Left ventricle myocardium superior (tissue), 1 donor: ENCODE measurements around the gene SBK2. TPM values are rescaled to one million over a fixed set of nuclear protein-coding genes. Genes with fewer than 3 reads are reported as not detected.
A peak's percentile ranks its signal among the peaks of the same experiment; 100 is the strongest.
"Not testable (repeated sequence)": the region's sequence is repeated elsewhere in the genome, so short reads cannot be mapped to it uniquely, and the experiment has no call there.

Source experiments
- ATAC-seq: fragments of 200-7000 bp; cut with Tn5 transposase; one replicate; pipeline ENCODE4 v1.9.1; 2020; ENCODE audit warnings: mild to moderate bottlenecking, moderate library complexity
- DNase-seq: peaks from one replicate; pipeline ENCODE4 v3.0.0-alpha.2; 2020
- intact Hi-C: fragments of 100-400 bp; cut with micrococcal nuclease; formaldehyde crosslinking; loops from one replicate; pipeline ENCODE4 v1.11.0; 2022
- total RNA-seq: library from RNA; stranded (reverse); fragmentation: NEBNext Ultra II Directional; extraction: Animal tissue kit (Norgen Biotek cat#: 25700); gene quantifications from one replicate; pipeline ENCODE4 v1.2.1, GENCODE V29; 2021
- donor health status: DM: no; HTN: yes; CAD: no; lungs with severe emphysema.

SBK2 gene
- total RNA-seq, 1 donor from 2014 or later: 15.2 TPM

DNA sequence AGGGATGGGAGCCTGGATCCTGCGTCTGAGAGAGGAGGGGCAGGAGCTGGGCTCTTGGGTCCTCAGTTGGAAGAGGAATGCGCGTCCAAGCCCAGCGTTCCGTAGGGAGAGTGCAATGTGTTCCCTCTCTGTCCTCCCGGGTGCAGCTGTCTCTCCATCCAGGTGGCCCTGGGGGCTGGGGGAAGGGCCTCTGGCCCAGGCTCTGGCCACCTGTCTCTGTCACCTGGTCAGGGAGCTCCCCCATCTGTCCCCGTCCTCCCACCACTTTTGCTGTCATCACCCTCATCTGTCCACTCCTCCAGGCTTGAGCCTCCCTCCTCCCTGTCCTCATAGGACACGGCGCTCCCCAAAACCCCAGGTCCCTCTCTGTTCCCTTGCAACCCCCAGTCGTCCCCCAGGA lies 3.7 kb upstream of the SBK2 start:
- ATAC-seq: no peak
- intact Hi-C loops: no loop called here
- no peak for DNase-seq

DNA sequence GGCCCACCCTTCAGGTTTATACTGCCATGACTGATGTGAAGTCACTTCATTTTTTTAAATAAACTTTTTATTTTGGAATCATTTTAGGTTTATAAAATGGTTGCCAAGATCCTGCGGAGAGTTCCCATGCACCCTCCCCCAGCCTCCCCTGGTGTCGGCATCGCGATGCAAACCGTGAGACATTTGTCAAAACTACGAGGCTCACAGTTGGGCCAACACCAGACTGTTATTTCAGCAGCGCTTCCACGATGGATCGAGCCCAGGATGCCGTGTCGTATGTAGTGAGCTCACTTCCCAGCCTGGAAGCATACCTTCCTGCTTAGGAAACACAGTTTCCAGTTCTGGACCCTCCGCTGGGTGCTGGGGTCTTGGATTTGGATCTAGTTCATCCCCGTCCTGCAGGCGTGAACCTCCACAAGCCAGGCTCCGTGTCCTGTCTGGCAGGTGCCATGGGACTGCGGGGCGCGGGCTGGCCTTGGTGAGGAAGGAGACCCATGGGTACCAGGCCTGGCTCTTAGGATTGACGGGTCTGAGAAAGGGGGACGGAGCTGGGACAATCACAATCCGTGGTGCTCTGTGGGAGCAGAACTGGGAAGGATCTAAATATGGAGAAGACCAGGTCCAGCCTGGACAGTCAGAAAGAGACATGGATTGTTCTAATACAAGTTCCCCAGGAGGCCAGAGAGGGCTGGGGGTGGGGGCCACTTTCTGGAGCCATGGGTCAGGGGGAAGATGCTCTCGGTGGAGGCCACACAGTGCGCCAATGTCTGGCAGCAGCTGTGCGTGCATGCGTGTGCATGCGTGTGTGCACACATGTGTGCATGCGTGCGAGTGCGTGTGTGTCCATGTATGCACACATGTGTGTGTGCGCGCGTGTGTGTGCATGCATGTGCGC lies 2.4 kb upstream of the SBK2 start:
- intact Hi-C loops: no loop called here
- no peak for DNase-seq
- no peak for ATAC-seq

DNA sequence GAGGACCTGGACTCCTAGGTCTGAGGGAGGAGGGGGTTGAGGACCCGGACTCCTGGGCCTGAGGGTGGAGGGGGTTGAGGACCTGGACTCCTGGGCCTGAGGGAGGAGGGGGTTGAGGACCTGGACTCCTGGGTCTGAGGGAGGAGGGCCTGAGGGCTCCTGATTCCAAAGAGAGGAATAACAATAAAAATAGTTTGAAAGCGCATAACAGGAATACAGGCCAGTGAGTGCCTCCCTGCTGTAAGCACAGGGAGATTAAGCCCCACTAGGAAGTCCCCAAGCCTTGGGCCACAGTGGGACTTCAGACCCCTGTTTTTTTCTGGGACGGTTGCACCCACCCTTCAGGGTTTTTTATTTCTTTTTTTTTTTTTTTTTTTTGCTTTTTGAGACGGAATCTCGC lies 1.2 kb upstream of the SBK2 start:
- DNase-seq: no peak
- intact Hi-C loops: no loop called here
- ATAC-seq: no peak

DNA sequence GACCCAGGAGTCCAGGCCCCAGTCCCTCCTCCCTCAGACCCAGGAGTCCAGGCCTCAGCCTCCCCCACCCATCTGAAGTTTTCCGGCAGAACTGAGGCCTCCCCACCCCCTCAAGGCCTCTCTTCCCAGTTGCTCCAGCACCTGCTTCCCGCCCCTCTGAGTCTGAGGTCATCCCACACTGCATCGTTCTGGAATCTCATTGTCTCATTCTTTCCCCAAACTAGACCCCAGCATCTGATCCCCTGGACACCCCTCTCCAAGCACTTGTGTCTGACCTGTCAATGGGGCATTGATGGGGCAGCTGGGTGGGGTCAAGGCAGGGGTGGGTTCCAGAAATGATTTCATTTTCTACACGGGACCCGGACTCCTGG lies 793 bp upstream of the SBK2 start:
- intact Hi-C loops: no loop called here
- no peak for DNase-seq

DNA sequence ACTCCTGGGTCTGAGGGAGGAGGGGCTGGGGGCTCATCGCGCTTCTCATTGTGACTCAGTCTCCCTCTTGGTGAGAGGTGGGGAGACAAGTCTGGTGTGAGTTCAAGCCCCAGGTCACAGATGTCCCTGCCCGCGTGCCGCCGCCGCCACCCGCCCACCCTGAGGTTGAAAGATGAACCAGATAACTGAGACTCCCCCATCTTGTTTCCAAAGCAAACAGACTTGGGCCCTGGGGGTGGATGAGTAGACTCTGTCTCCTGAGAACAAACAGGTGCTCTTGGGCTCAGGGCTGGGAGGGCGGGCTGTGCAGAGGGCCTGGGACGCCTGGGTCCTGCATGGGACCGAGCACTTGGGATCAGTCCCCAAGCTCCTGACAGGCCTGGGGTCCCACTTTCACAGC lies 567 bp downstream of the SBK2 start:
- ATAC-seq (no peak), DNase-seq (no peak)
- intact Hi-C loops: no loop called here

More for the DNA sequence above, 793 bp upstream of the SBK2 start:
- no peak for ATAC-seq

DNA sequence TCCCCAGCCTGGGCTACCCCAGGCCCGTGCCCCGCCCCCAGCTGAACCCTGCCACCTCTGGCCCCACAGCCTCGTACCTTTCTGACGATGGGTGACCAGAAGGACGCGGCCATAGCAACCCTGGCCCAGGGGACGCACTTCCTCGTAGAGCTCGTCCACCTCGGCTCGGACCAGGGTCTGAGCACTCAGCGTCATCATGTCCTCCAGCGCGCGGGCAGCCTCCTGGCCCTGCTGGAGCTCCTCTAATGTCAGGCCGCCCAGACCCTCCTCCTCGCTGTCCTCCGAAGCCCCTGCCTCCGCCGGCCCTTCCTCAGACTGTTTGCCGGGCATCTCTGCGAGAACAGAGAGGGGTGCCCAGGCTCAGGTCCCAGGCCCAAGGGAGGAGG lies 975 bp downstream of the SBK2 start:
- DNase-seq: no peak
- intact Hi-C loops: no loop called here
- ATAC-seq: no peak

DNA sequence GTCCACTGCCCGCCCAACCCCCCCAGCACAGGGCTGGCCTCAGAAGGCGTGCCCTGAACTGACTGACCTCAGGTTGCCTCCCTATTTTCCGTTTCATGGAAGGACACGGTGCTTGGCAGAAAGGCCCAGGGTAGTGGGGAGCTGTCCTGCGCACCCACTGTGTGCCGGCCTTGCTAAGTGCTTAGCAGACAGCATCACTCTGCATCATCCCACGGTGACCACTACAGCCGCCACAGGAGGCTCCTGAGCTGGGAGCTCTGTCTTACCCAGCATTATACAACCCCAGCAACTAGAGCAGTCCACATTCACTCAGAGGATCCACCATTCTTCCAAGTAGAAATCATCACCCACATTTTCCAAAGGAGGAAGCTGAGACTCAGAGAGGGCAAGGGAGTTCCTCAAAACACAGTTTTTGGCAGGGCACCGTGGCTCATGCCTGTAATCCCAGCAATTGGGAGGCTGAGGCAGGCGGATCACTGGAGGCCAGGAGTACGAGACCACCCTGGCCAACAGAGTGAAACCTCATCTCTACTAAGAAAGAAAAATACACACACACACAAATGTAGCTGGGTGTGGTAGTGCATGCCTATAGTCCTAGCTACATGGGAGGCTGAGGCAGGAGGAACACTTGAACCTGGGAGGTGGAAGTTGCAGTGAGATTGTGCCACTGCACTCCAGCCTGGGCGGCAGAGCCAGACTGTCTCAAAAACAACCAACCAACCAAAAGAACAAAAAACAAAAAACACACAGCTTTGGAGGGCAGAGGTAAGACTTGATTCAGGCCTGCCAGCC lies 1.6 kb downstream of the SBK2 start:
- DNase-seq (no peak), ATAC-seq (no peak)
- intact Hi-C loops: no loop called here

DNA sequence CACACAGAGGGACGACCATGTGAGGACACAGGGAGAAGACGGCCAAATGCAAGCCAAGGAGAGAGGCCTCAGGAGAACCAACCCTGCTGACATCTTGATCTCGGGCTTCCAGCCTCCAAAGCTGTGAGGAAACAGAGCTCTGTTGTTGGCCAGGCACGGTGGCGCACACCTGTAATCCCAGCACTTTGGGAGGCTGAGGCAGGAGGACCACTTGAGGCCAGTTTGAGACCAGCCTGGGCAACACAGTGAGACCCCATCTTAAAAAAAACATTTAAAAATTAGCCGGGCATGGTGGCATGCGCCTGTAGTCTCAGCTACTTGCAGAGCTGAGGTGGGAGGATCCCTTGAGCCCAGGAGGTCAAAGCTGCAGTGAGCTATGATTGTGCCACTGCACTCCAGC lies 2.7 kb downstream of the SBK2 start:
- intact Hi-C loops, ATAC-seq: not testable (repeated sequence)

DNA sequence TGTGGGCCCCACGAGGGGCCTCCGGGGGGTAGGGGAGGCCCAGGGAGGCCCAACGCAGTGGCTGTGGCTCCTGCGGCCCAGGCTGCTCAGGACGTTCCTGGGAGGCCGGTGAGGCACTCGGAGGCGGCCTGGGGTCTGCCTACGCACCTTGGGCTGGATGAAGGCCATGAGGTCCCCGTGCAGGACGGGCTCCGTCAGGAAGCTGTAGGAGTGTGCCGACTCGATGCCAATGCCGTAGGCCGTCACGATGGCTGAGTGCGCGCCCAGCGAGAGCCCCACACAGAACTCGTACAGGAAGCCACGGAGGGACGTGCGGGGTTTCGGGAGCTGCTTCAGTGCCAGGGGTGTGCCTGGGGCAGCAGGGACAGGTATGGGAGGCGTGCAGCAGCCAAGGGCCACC lies 5.9 kb downstream of the SBK2 start:
- ATAC-seq (no peak), DNase-seq (no peak)
- intact Hi-C loops: no loop called here

More for the DNA sequence above, 2.7 kb downstream of the SBK2 start:
- not testable (repeated sequence) for DNase-seq

DNA sequence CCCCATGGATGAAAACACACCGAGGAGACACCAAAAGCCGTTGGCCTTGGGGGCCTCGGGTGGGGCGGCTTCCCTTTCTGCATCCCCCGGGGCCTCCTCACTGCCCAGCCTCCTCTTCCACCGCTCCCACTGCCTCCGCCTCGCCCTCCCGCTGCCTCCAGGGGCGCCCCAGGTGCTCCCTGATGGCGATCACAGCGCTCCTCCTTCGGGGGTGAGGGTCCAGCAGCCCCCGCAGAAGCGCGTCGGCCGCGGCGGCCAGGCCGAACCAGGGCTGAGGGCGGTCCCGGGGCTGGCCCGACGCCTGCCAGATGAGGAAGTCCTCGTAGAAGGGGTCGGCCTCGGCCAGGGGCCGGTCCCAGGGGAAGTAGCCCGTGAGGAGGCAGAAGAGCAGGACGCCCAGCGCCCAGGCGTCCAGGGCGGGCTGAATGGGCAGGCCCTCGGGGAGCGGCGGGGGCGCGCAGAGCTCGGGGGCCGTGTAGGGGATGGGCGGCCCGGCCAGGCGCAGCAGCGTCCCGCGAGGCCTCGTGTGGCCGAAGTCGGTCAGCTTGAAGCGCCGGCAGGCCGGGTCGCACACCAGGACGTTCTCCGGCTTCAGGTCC lies 7.2 kb downstream of the SBK2 start:
- DNase-seq (no peak), ATAC-seq (no peak)
- intact Hi-C loops: no loop called here

DNA sequence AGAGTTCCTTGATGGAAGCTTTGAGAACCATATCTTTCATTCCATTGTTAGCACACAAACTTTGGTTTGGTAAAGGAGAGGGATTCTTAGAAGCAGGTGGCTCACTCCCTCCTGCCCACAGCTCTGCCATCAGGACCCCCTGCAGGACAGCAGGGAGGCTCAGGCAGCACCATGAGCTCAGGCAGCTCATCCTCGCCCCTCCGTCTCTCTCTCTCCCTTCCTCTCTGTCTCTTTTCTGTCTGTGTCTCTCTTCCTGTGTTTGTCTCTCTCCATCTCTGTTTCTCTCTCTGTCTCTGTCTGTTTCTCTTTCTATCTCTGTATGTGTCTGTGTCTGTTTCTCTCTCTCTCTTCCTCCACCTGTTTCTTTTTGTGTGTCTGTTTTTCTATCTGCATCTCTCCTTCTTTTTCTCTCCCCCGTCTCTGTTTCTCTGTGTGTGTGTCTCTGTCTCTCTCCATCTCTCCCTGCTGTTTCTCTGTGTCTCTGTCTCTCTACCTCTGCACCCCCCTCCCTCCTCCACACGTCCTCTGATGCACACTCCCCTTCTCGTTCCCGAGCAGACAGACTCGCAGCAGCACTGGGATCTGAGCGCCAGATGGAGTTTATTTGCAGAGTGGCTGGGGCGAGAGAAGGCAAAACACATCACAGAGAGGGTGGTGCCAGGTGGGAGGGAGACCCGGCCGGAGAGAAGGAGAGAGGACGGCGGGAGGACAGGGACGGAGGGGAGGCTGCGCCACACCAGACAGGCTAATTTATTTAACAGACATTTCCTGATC lies 8.7 kb downstream of the SBK2 start:
- ATAC-seq: no peak
- DNase-seq: no peak
- intact Hi-C loops: no loop called here

DNA sequence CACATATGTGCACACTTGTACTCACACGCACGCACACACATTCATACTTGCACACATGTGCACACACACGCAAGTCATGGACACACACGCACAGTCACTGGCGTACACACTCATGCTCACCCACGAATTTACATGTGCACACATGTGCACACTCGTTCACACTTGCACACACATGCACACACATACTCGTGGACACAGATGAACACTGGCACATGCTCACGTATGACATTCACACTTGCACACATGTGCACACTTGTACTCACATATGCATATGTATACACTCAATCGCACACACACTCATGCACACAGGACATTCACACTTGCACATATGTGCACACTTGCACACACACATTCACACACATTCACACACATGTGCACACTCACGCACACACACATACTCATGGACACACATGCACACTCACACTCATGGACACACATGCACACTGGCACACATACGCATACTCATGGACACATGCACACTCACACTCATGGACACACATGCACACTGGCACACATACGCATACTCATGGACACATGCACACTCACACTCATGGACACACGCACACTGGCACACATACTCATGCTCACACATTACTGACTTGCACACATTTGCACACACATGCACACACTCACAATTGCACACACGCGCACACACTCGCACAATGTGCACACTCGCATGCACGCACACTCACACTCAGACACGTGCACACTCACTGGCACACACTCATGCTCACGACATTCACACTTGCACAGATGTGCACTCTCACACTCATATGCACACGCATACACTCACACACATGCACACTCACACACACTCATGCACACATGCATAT lies 9.5 kb downstream of the SBK2 start:
- intact Hi-C loops: no loop called here
- no peak for DNase-seq
- no peak for ATAC-seq

DNA sequence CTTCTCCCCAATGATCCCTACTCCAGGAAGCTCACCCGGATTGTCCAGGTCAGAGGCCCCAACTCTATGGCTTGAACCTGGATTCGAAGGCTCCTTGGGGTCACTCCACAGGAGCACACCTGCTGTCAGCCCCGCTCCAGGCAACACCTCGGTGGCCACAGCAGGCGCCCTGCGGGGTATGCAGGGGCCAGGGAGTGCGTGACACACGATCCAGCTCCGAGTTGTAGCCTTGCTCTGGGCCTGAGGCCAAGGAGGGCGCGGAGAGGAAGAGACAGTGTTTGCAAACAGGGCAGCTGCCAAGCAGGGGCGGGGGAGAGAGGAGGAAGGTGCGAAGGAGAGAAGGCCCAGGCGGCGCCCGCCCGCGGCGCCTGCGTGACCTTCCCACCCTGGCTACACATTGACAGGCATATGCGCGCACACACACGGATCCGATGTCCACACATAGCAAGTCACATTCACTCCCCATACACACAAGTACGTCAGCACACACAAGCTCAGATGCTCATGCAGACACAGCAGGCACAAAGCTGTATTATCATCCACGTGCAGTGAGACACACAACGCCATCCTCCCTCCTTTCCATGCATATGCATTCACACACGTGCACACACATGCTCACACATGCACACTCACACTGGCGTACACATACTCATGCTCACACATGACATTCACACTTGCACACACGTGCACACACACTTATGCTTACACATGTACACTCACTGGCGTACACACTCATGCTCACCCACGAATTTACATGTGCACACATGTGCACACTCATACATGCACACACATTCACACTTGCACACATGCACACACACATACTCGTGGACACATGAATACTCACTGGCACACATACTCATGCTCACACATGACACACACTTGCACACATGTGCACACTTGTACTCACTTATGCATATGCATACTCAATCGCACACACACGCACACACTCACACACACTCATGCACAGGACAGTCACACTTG lies 10.4 kb downstream of the SBK2 start:
- intact Hi-C loops: no loop called here
- DNase-seq: peak; percentile 89
- peak; percentile 85 for ATAC-seq

DNA sequence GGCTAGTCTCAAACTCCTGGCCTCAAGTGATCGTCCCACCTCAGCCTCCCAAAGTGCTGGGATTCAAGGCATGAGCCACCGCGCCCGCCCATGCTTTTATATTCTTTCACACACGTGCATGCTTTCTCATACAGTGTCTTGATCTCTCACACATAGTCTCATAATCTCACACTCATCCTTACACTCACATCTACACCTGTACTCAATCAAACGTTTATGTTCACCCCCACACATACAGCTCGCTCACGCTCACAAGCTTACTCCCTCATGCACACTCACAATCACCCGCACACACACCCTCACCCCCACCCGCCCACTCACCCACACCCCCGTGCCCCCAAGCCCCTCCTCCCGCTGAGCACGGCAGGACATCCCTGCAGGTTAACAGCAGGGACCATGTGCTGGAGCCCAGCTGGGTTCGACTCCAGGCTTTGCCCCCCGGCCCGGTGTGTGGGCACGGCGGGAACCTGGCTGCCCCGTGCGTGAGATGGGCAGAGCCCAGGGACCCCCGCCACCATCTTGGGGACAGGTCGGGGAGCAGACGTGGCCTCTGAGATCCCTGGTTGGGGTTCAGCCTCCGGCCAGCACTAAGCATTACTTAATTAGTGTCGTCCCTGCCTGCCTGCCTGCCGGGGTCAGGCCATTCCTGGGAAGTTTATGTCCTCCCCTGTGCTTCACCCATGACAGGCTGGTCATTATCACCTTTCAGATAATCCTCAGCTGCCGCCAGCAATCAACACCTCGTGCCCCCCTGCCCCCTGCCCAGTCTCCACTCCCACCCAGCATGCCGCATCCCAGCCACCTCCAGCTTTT lies 11.4 kb downstream of the SBK2 start:
- ATAC-seq (peak; percentile 68), DNase-seq (peak; percentile 52)
- intact Hi-C loops: no loop called here

DNA sequence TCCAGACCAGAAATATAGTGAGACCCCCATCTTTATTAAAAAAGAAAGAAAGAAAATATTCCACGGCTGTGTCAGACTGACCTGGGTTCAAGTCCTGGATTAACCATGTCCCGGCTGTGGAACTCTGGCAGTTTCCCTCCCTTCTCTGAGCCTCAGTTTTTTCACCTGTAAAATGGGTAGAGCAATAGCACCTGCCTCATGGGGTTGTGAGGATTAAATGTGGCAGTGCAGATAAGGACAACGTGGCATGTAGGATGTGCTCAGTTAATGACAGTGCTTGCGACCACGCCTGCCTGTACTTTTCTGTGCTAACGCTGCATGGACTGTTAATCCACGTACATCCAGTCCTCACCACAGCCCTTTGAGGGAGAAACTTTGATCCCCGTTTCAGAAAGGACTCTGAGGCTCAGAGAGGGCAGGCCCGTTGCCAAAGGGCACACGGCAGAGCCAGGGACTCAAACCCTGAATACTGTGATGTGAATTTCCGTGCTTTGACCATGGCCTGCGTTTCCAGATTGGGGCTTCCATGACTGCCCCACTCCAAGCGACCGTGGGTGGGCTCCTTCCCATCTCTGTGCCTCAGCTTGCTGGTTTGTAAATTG lies 16.1 kb downstream of the SBK2 start:
- DNase-seq (no peak), ATAC-seq (no peak)
- intact Hi-C loops: no loop called here
